NCI-H510A treated with DMSO at 0.1 percent for 48 hours (cell line): Measurements from ENCODE around the gene MRNIP.
A peak's percentile ranks its signal among the peaks of the same experiment; 100 is the strongest.

ENCODE experiments used
- DNase-seq: peaks from one replicate; lab custom pipeline; 2025; lab: John Stamatoyannopoulos, UW

MRNIP gene

GRCh38 chr5:179821298-179822058, 37.1 kb downstream of the MRNIP start:
- DNase-seq, result peak; percentile 60

GRCh38 chr5:179820483-179821297, 37.9 kb downstream of the MRNIP start, which contains the start of gene SQSTM1:
Gene SQSTM1 (plus strand): TSS chr5:179820905. CDS start chr5:179820937, 32 bp downstream.
- peak; percentile 31 for DNase-seq

- no peak for DNase-seq
Measured at GRCh38 chr5:179820127-179820482, 38.5 kb downstream of the MRNIP start.

GRCh38 chr5:179819296-179820126, 39.1 kb downstream of the MRNIP start:
- peak; percentile 44 for DNase-seq

- DNase-seq, result peak; percentile 29
Measured at GRCh38 chr5:179818746-179819295, 39.8 kb downstream of the MRNIP start.

GRCh38 chr5:179817890-179818745, 40.5 kb downstream of the MRNIP start:
- DNase-seq, result no peak

GRCh38 chr5:179817470-179817840, 41.2 kb downstream of the MRNIP start:
- DNase-seq, result no peak

- no peak for DNase-seq
Measured at GRCh38 chr5:179816796-179817469, 41.7 kb downstream of the MRNIP start.

GRCh38 chr5:179816401-179816795, 42.2 kb downstream of the MRNIP start:
- DNase-seq, result no peak

- no peak for DNase-seq
Measured at GRCh38 chr5:179815491-179816249, 42.9 kb downstream of the MRNIP start.

GRCh38 chr5:179814090-179814489, 44.5 kb downstream of the MRNIP start:
- no peak for DNase-seq

GRCh38 chr5:179812997-179813607, 45.5 kb downstream of the MRNIP start:
- no peak for DNase-seq

GRCh38 chr5:179812135-179812825, 46.3 kb downstream of the MRNIP start:
- DNase-seq, result no peak

- DNase-seq, result peak; percentile 9
Measured at GRCh38 chr5:179806250-179807048, 52.2 kb downstream of the MRNIP start, which contains the start of gene MGAT4B. Gene MGAT4B (minus strand): TSS chr5:179806866. CDS start chr5:179806583, 283 bp downstream.

GRCh38 chr5:179805529-179806249, 52.9 kb downstream of the MRNIP start:
- no peak for DNase-seq

- no peak for DNase-seq
Measured at GRCh38 chr5:179805070-179805528, 53.5 kb downstream of the MRNIP start.

GRCh38 chr5:179804555-179804947, 54.1 kb downstream of the MRNIP start:
- DNase-seq, result no peak
